ENCODE results near the gene SHISAL1.
"Not testable (repeated sequence)": the region's sequence is repeated elsewhere in the genome, so short reads cannot be mapped to it uniquely, and the experiment has no call there.

SHISAL1 gene

DNA sequence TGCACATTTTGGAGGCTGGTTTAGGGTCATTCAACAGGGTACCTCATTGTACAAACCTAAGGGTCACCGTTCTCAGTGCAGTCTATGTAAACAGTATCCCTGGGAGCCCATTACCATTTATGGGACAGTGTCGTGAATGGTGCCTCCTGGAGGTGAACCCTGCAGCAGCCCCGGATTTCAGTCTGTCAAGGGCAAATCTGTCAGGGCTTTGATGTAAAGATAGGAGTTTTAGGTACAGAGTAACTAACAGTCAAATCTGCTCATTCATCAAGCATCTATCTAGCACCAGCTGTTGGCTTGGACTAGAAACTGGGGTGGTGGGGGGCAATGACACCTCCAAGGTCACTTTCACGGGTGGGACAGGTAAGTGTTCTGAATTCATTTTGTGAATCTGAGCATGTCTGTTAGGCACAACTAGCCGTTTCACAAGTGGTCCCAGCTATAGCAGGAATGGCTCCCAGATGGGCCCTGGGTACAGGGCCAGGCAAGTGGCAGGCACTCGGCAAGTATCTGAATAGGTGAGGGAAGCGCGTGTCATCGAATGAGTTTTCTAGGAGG, 68.4 kb downstream of the SHISAL1 start:
- Histone ChIP-seq H3K9me3 (no peaks in the 10 kb centered on the region), H3K36me3 (no peaks in the 10 kb centered on the region), H3K27me3 (no peaks in the 10 kb centered on the region), H3K4me3 (ENCODE audit: low read depth, low read length) (no peak overlapping the region), H3K4me1 (no peaks in the 10 kb centered on the region)
- DNase-seq, result no peak
- TF ChIP-seq, protein P1, sequence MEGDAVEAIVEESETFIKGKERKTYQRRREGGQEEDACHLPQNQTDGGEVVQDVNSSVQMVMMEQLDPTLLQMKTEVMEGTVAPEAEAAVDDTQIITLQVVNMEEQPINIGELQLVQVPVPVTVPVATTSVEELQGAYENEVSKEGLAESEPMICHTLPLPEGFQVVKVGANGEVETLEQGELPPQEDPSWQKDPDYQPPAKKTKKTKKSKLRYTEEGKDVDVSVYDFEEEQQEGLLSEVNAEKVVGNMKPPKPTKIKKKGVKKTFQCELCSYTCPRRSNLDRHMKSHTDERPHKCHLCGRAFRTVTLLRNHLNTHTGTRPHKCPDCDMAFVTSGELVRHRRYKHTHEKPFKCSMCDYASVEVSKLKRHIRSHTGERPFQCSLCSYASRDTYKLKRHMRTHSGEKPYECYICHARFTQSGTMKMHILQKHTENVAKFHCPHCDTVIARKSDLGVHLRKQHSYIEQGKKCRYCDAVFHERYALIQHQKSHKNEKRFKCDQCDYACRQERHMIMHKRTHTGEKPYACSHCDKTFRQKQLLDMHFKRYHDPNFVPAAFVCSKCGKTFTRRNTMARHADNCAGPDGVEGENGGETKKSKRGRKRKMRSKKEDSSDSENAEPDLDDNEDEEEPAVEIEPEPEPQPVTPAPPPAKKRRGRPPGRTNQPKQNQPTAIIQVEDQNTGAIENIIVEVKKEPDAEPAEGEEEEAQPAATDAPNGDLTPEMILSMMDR (IDR thresholded peaks at IDR 0.05; ENCODE audit: low read depth, low read length), result no peak

DNA sequence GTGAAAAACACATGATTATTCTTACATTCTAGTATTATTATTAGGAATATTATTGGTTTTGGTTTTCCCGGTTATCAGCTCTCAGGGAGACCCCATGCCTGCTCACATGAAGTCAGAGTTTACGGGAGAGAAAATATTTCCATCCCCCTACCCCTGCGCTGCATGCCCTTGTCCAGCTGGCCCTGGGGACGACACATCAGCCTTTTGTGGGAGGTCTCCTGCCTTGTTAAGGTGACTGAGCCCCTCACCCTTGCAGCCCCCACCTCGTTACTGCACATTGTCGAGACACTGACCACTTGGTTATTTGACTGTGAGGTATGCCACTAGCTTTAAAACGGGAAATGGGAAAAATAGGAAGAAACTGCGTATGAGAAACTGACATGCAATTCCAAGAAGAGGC, 69.0 kb downstream of the SHISAL1 start:
- no peaks in the 10 kb centered on the region for H3K9me3 ChIP-seq
- TF ChIP-seq, protein P1 (IDR thresholded peaks at IDR 0.05; ENCODE audit: low read depth, low read length), result no peak
- no peaks in the 10 kb centered on the region for H3K27me3 ChIP-seq

DNA sequence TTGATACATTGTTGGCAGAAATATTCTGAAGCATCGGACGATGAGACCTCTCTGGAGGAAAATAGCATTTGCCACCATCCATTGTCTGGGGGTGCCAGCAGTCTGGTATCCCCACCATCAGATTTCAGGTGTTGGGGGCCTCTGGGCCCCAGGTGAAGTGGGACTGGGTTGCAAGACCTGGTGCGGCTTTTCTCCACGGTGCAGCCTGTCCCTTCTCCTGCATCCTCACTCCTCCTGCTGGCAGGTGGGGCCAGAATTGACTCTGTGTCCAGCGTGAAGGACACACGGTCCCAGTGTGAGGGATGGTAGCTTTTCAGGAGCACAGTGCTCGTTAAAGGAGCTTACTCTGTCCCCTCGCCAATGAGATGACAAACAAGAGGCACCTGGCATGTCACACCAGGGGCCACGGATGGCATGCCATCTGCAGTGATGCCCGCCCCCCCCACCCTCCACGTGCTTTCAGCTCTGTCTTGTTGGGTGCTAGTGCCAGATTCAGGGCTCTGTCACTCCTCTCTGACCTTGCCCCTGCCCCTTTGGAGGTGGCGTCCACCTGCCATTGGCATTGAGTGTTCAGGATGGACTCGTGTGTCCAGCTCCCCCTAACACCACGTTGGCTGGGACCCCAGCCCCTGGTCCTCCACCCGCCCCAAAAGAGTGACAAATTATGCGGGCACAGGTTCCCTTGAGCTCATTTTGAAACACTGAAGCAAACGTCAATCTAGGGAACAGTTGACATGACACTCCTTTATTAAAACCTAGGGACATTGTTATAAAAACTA, 69.6 kb downstream of the SHISAL1 start:
- no peak overlapping the region for H3K4me3 ChIP-seq (ENCODE audit: low read depth, low read length)
- H3K27me3 ChIP-seq, result no peaks in the 10 kb centered on the region
- H3K4me1 ChIP-seq, result no peaks in the 10 kb centered on the region
- no peaks in the 10 kb centered on the region for H3K9me3 ChIP-seq
- TF ChIP-seq, protein P1 (IDR thresholded peaks at IDR 0.05; ENCODE audit: low read depth, low read length), result no peak
- DNase-seq, result no peak
- no peaks in the 10 kb centered on the region for H3K36me3 ChIP-seq

More for the DNA sequence above, 69.0 kb downstream of the SHISAL1 start:
- H3K4me1 ChIP-seq, result no peaks in the 10 kb centered on the region
- DNase-seq, result no peak
- no peak overlapping the region for H3K4me3 ChIP-seq (ENCODE audit: low read depth, low read length)
- no peaks in the 10 kb centered on the region for H3K36me3 ChIP-seq

DNA sequence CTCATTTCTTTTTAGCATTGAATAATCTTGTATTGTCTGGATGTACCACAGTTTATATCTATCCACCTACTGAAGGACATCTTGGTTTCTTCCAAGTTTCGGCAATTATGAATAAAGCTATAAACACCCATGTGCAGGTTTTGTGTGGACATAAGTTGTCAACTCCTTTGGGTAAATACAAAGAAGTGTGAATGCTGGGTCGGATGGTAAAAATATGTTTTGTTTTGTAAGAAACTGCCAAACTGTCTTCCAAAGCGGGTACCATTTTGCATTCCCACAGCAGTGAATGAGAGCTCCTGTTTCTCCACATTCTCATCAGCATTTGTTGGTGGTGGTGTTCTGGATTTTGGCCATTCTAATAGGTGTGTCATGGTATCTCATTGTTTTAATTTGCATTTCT, 71.6 kb downstream of the SHISAL1 start:
- not testable (repeated sequence) for H3K9me3 ChIP-seq; H3K4me3 ChIP-seq (ENCODE audit: low read depth, low read length); H3K4me1 ChIP-seq; H3K27me3 ChIP-seq; DNase-seq; H3K36me3 ChIP-seq

DNA sequence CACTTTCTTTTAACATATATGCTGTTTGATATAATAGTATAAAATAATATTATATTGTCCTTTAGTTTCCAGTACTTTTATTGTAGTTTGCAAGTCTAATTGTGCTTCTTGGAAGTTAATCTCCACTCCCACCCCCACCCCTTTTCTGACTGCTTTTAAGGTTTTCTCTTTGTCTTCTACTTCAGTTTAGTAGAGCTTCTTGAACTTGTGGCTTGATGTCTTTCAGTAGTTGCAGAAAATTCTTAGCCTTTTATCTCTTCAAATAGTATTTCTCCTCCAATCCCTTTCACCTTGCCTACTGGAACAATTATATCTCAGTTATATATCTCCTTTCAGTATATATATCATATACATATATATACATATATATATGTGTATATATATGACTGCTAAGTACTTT, 75.5 kb downstream of the SHISAL1 start:
- Histone ChIP-seq H3K4me1 (no peaks in the 10 kb centered on the region), H3K9me3 (no peaks in the 10 kb centered on the region), H3K27me3 (no peaks in the 10 kb centered on the region), H3K36me3 (no peaks in the 10 kb centered on the region), H3K4me3 (ENCODE audit: low read depth, low read length) (no peak overlapping the region)
- no peak for DNase-seq
- TF ChIP-seq, protein P1 (IDR thresholded peaks at IDR 0.05; ENCODE audit: low read depth, low read length), result no peak

DNA sequence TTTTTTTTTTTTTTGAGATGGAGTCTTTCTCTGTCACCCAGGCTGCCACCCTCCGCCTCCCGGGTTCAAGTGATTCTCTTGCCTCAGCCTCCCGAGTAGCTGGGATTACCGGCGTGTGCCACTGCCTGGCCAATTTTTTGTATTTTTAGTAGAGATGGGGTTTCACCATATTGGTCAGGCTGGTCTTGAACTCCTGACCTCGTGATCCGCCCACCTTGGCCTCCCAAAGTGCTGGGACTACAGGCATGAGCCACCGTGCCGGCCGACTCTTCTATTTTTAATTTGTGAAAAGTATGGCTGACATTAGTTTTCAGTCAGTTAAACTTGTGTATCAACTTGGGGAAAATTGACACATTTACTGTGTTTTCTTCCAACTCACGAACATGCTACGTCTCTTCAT, 78.4 kb downstream of the SHISAL1 start:
- H3K9me3 ChIP-seq; H3K4me1 ChIP-seq; H3K27me3 ChIP-seq; H3K36me3 ChIP-seq; H3K4me3 ChIP-seq (ENCODE audit: low read depth, low read length); DNase-seq: not testable (repeated sequence)

GRCh38 chr22:44231233-44231632, 81.5 kb downstream of the SHISAL1 start:
- Histone ChIP-seq H3K27me3 (no peaks in the 10 kb centered on the region), H3K4me3 (ENCODE audit: low read depth, low read length) (no peak overlapping the region), H3K36me3 (no peaks in the 10 kb centered on the region), H3K4me1 (no peaks in the 10 kb centered on the region), H3K9me3 (no peaks in the 10 kb centered on the region)
- TF ChIP-seq, protein P1 (IDR thresholded peaks at IDR 0.05; ENCODE audit: low read depth, low read length), result no peak
- no peak for DNase-seq
